SK-N-SH (cell line): ENCODE data around the gene PBRM1.

Experiments
- CTCF ChIP-seq: fragments of 200-600 bp; sonication (generic); IDR thresholded peaks from 2 replicates; pipeline ENCODE4 v1.6.1; 2017; ENCODE audit warnings: antibody characterized with exemption, mild to moderate bottlenecking, moderate library complexity
- EP300 ChIP-seq, 2 experiments: IDR thresholded peaks; 2 replicates each; pipeline versions ENCODE4 v1.4.0 to v1.6.1; 2012; ENCODE audit warnings: borderline replicate concordance in 1 of 2, low read depth in 1 of 2, low read length in 1 of 2
- EZH2phosphoT487 ChIP-seq: fragments of 200-600 bp; sonication (generic); IDR thresholded peaks from 2 replicates; pipeline ENCODE4 v1.6.1; 2017; ENCODE audit warnings: low read depth, mixed run types, mild to moderate bottlenecking, antibody characterized with exemption, moderate library complexity, borderline replicate concordance
- FOXM1 ChIP-seq: IDR thresholded peaks from 2 replicates; pipeline ENCODE4 v1.4.0; 2012; ENCODE audit warnings: low read depth, mild to moderate bottlenecking
- GABPA ChIP-seq: IDR thresholded peaks from 2 replicates; pipeline ENCODE4 v1.4.0; 2012; ENCODE audit warnings: low read depth, mild to moderate bottlenecking
- MAX ChIP-seq: IDR thresholded peaks from 2 replicates; pipeline ENCODE4 v1.4.0; 2012; ENCODE audit warnings: low read depth
- MXI1 ChIP-seq: IDR thresholded peaks from 2 replicates; pipeline ENCODE4 v1.6.1; 2012; ENCODE audit warnings: mild to moderate bottlenecking, low read depth, low read length, improper control_type of control experiment
- POLR2AphosphoS5 ChIP-seq: IDR thresholded peaks from 2 replicates; pipeline ENCODE4 v1.6.1; 2012; ENCODE audit warnings: low read depth, low read length
- RAD21 ChIP-seq: IDR thresholded peaks from 2 replicates; pipeline ENCODE4 v1.6.1; 2012; ENCODE audit warnings: mild to moderate bottlenecking, low read length
- RCOR1 ChIP-seq: fragments of 150-350 bp; IDR thresholded peaks from 2 replicates; pipeline ENCODE4 v1.6.1; 2017; ENCODE audit warnings: antibody characterized with exemption, low read length
- TAF1 ChIP-seq: IDR thresholded peaks from 2 replicates; pipeline ENCODE4 v1.6.1; 2012; ENCODE audit warnings: low read depth, mild to moderate bottlenecking, low read length, moderate library complexity, borderline replicate concordance
- YY1 ChIP-seq: IDR thresholded peaks from 2 replicates; pipeline ENCODE4 v1.4.0; 2012; ENCODE audit warnings: low read depth, mild to moderate bottlenecking
- TF ChIP-seq, protein P1 (sequence below): IDR thresholded peaks from 2 replicates; pipeline ENCODE4 v1.6.1; 2012; ENCODE audit warnings: mild to moderate bottlenecking, low read depth, low read length, moderate library complexity
- TF ChIP-seq, protein P2 (sequence below): fragments of 150-350 bp; IDR thresholded peaks from 2 replicates; pipeline ENCODE4 v1.6.1; 2017; ENCODE audit warnings: antibody characterized with exemption, low read length, low read depth, borderline replicate concordance

DNA sequence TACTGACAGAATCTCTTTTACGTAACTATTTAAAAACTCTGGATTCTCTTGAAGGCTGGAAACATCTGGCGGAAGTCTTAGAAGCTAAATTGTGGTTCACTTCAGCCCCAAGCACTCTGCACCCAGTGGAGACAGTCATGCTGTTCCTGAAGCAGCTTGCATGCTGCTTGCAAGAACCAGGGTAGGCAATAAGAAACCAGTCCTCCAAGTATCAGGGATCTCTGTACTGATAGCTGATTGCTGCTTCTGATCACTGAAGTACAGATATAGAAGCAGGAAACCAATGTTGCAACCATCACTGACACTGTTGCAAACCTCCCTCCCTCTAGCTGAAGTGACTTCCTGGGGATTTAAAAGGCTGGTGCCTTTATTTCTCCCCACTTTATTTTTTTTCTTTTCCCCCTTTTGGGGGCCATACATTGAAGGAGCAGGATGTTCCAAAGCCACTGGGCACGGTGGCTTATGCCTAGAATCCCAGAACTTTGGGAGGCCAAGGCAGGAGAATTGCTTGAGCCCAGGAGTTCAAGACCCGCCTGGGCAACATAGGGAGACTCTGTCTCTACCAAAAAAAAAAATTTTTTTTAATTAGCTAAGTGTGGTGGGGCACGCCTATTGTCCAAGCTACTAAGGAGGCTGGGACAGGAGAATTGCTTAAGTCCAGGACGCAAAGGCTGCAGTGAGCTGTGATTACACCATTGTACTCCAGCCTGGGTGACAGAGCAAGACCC is 35.5 kb upstream of the PBRM1 start:
- TF ChIP-seq CTCF (no peak), FOXM1 (no peak), EZH2phosphoT487 (no peak), MXI1 (no peak), MAX (no peak), TAF1 (no peak), EP300 (IDR thresholded peaks at IDR 0.05; ENCODE audit: borderline replicate concordance in 1 of 2, low read depth in 1 of 2, low read length in 1 of 2) (no peak), POLR2AphosphoS5 (no peak), GABPA (no peak), RAD21 (no peak), YY1 (no peak), RCOR1 (no peak)
- TF ChIP-seq, protein P1, sequence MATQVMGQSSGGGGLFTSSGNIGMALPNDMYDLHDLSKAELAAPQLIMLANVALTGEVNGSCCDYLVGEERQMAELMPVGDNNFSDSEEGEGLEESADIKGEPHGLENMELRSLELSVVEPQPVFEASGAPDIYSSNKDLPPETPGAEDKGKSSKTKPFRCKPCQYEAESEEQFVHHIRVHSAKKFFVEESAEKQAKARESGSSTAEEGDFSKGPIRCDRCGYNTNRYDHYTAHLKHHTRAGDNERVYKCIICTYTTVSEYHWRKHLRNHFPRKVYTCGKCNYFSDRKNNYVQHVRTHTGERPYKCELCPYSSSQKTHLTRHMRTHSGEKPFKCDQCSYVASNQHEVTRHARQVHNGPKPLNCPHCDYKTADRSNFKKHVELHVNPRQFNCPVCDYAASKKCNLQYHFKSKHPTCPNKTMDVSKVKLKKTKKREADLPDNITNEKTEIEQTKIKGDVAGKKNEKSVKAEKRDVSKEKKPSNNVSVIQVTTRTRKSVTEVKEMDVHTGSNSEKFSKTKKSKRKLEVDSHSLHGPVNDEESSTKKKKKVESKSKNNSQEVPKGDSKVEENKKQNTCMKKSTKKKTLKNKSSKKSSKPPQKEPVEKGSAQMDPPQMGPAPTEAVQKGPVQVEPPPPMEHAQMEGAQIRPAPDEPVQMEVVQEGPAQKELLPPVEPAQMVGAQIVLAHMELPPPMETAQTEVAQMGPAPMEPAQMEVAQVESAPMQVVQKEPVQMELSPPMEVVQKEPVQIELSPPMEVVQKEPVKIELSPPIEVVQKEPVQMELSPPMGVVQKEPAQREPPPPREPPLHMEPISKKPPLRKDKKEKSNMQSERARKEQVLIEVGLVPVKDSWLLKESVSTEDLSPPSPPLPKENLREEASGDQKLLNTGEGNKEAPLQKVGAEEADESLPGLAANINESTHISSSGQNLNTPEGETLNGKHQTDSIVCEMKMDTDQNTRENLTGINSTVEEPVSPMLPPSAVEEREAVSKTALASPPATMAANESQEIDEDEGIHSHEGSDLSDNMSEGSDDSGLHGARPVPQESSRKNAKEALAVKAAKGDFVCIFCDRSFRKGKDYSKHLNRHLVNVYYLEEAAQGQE = no peak
- TF ChIP-seq, protein P2, sequence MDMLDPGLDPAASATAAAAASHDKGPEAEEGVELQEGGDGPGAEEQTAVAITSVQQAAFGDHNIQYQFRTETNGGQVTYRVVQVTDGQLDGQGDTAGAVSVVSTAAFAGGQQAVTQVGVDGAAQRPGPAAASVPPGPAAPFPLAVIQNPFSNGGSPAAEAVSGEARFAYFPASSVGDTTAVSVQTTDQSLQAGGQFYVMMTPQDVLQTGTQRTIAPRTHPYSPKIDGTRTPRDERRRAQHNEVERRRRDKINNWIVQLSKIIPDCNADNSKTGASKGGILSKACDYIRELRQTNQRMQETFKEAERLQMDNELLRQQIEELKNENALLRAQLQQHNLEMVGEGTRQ = no peak
